ENCODE results near the gene GALNT10. TPM values are rescaled to one million over a fixed set of nuclear protein-coding genes. Genes with fewer than 3 reads are reported as not detected.

GALNT10 gene
- total RNA-seq, 1 experiment from 2014 or later, result 22.9 TPM

DNA sequence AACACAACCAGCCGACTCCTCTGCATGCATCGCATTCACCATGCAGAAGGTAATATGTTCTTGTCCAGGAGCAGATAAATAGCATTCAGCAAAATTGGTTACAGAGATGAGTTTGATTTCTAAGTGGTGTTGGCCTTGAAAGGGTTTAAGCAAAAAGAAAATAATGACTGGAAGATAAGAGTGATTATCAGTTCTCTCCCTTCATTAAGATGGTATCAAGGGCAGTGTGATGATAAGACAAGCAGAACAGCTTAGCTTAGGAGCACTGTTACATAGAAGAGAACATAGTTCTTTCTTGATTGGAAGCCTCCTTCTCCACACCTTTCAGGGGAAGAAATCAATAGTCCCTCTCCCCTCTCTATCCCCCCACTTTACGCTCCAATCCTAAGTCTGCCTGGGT is 121.5 kb downstream of the GALNT10 start:
- no peaks in the 10 kb centered on the region for H3K27me3 Mint-ChIP-seq (ENCODE audit: low read depth)
- TF ChIP-seq, protein P1, sequence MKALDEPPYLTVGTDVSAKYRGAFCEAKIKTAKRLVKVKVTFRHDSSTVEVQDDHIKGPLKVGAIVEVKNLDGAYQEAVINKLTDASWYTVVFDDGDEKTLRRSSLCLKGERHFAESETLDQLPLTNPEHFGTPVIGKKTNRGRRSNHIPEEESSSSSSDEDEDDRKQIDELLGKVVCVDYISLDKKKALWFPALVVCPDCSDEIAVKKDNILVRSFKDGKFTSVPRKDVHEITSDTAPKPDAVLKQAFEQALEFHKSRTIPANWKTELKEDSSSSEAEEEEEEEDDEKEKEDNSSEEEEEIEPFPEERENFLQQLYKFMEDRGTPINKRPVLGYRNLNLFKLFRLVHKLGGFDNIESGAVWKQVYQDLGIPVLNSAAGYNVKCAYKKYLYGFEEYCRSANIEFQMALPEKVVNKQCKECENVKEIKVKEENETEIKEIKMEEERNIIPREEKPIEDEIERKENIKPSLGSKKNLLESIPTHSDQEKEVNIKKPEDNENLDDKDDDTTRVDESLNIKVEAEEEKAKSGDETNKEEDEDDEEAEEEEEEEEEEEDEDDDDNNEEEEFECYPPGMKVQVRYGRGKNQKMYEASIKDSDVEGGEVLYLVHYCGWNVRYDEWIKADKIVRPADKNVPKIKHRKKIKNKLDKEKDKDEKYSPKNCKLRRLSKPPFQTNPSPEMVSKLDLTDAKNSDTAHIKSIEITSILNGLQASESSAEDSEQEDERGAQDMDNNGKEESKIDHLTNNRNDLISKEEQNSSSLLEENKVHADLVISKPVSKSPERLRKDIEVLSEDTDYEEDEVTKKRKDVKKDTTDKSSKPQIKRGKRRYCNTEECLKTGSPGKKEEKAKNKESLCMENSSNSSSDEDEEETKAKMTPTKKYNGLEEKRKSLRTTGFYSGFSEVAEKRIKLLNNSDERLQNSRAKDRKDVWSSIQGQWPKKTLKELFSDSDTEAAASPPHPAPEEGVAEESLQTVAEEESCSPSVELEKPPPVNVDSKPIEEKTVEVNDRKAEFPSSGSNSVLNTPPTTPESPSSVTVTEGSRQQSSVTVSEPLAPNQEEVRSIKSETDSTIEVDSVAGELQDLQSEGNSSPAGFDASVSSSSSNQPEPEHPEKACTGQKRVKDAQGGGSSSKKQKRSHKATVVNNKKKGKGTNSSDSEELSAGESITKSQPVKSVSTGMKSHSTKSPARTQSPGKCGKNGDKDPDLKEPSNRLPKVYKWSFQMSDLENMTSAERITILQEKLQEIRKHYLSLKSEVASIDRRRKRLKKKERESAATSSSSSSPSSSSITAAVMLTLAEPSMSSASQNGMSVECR (CRISPR knock-in tag; IDR thresholded peaks at IDR 0.05; ENCODE audit: borderline replicate concordance), result no peak
- TF ChIP-seq FOXK1 (CRISPR knock-in tag; IDR thresholded peaks at IDR 0.05), result no peak
- no peak for TF ChIP-seq KAT7 (CRISPR knock-in tag; IDR thresholded peaks at IDR 0.05; ENCODE audit: borderline replicate concordance)
- TF ChIP-seq ZNF317 (CRISPR knock-in tag; IDR thresholded peaks at IDR 0.05; ENCODE audit: borderline replicate concordance, low read depth), result no peak
- TF ChIP-seq, protein P2, sequence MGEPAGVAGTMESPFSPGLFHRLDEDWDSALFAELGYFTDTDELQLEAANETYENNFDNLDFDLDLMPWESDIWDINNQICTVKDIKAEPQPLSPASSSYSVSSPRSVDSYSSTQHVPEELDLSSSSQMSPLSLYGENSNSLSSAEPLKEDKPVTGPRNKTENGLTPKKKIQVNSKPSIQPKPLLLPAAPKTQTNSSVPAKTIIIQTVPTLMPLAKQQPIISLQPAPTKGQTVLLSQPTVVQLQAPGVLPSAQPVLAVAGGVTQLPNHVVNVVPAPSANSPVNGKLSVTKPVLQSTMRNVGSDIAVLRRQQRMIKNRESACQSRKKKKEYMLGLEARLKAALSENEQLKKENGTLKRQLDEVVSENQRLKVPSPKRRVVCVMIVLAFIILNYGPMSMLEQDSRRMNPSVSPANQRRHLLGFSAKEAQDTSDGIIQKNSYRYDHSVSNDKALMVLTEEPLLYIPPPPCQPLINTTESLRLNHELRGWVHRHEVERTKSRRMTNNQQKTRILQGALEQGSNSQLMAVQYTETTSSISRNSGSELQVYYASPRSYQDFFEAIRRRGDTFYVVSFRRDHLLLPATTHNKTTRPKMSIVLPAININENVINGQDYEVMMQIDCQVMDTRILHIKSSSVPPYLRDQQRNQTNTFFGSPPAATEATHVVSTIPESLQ (CRISPR knock-in tag; IDR thresholded peaks at IDR 0.05), result no peak
- H3K4me3 Mint-ChIP-seq, result no peak overlapping the region
- peaks cover 3% of the 10 kb centered on the region; the same call in 1 of the 2 replicates for H3K4me1 Mint-ChIP-seq
- ChIA-PET POLR2A (no interaction called here), CTCF (interaction anchor here (0.6 to 0.7 kb wide), 3 partner anchors 68 to 239 kb away, joined by 3 read pairs; no protein-coding TSS in a partner anchor)
- no peaks in the 10 kb centered on the region for H3K36me3 Mint-ChIP-seq
- no peak for ATAC-seq
- no peak for DNase-seq (ENCODE audit: low spot score)
- H3K27ac Mint-ChIP-seq, result no peak overlapping the region
- no peaks in the 10 kb centered on the region for H3K9me3 Mint-ChIP-seq

DNA sequence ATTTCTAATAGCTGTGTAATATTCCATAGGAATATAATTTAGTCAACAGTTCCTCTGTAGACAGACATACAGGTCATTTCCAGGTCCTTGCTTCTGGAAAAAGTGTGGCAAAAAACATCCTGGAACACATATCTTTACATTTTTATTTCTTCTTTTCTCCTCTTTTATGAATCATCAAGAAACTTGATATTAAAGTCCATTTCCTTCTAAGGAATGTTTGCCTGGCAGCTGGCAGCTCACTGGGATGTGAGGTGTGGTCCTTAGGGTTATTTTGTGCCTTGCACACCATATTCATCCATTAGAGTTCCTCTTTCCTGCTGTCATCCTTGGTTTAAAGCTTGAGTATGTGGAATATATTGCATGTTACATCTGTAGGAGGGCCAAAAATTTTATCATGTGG is 122.0 kb downstream of the GALNT10 start:
- no peak for ATAC-seq
- Mint-ChIP-seq H3K4me3 (no peak overlapping the region), H3K4me1 (peaks cover 3% of the 10 kb centered on the region; the same call in 1 of the 2 replicates), H3K9me3 (no peaks in the 10 kb centered on the region), H3K27me3 (ENCODE audit: low read depth) (no peaks in the 10 kb centered on the region), H3K36me3 (no peaks in the 10 kb centered on the region), H3K27ac (no peak overlapping the region)
- ChIA-PET CTCF (no interaction called here), POLR2A (no interaction called here)
- no peak for DNase-seq (ENCODE audit: low spot score)
- no peak for TF ChIP-seq TCF7 (CRISPR knock-in tag; IDR thresholded peaks at IDR 0.05; ENCODE audit: low read depth)
- no peak for TF ChIP-seq TP53 (CRISPR knock-in tag; IDR thresholded peaks at IDR 0.05)
- TF ChIP-seq FOXJ3 (CRISPR knock-in tag; IDR thresholded peaks at IDR 0.05; ENCODE audit: borderline replicate concordance), result no peak
- no peak for TF ChIP-seq ZNF232 (CRISPR knock-in tag; IDR thresholded peaks at IDR 0.05)
- no peak for TF ChIP-seq ZNF416 (CRISPR knock-in tag; IDR thresholded peaks at IDR 0.05)
- TF ChIP-seq ZNF263 (CRISPR knock-in tag; IDR thresholded peaks at IDR 0.05; ENCODE audit: low read depth), result no peak
- no peak for TF ChIP-seq NFE2L1 (CRISPR knock-in tag; IDR thresholded peaks at IDR 0.05)
- no peak for TF ChIP-seq ATF1 (CRISPR knock-in tag; IDR thresholded peaks at IDR 0.05)
- TF ChIP-seq, protein P3, sequence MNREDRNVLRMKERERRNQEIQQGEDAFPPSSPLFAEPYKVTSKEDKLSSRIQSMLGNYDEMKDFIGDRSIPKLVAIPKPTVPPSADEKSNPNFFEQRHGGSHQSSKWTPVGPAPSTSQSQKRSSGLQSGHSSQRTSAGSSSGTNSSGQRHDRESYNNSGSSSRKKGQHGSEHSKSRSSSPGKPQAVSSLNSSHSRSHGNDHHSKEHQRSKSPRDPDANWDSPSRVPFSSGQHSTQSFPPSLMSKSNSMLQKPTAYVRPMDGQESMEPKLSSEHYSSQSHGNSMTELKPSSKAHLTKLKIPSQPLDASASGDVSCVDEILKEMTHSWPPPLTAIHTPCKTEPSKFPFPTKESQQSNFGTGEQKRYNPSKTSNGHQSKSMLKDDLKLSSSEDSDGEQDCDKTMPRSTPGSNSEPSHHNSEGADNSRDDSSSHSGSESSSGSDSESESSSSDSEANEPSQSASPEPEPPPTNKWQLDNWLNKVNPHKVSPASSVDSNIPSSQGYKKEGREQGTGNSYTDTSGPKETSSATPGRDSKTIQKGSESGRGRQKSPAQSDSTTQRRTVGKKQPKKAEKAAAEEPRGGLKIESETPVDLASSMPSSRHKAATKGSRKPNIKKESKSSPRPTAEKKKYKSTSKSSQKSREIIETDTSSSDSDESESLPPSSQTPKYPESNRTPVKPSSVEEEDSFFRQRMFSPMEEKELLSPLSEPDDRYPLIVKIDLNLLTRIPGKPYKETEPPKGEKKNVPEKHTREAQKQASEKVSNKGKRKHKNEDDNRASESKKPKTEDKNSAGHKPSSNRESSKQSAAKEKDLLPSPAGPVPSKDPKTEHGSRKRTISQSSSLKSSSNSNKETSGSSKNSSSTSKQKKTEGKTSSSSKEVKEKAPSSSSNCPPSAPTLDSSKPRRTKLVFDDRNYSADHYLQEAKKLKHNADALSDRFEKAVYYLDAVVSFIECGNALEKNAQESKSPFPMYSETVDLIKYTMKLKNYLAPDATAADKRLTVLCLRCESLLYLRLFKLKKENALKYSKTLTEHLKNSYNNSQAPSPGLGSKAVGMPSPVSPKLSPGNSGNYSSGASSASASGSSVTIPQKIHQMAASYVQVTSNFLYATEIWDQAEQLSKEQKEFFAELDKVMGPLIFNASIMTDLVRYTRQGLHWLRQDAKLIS (CRISPR knock-in tag; IDR thresholded peaks at IDR 0.05; ENCODE audit: borderline replicate concordance), result no peak
- TF ChIP-seq, protein P4, sequence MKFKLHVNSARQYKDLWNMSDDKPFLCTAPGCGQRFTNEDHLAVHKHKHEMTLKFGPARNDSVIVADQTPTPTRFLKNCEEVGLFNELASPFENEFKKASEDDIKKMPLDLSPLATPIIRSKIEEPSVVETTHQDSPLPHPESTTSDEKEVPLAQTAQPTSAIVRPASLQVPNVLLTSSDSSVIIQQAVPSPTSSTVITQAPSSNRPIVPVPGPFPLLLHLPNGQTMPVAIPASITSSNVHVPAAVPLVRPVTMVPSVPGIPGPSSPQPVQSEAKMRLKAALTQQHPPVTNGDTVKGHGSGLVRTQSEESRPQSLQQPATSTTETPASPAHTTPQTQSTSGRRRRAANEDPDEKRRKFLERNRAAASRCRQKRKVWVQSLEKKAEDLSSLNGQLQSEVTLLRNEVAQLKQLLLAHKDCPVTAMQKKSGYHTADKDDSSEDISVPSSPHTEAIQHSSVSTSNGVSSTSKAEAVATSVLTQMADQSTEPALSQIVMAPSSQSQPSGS (CRISPR knock-in tag; IDR thresholded peaks at IDR 0.05; ENCODE audit: borderline replicate concordance, low read depth), result no peak
- TF ChIP-seq, protein P5, sequence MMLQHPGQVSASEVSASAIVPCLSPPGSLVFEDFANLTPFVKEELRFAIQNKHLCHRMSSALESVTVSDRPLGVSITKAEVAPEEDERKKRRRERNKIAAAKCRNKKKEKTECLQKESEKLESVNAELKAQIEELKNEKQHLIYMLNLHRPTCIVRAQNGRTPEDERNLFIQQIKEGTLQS (CRISPR knock-in tag; conservative IDR thresholded peaks at IDR 0.05), result no peak
- TF ChIP-seq, protein P6, sequence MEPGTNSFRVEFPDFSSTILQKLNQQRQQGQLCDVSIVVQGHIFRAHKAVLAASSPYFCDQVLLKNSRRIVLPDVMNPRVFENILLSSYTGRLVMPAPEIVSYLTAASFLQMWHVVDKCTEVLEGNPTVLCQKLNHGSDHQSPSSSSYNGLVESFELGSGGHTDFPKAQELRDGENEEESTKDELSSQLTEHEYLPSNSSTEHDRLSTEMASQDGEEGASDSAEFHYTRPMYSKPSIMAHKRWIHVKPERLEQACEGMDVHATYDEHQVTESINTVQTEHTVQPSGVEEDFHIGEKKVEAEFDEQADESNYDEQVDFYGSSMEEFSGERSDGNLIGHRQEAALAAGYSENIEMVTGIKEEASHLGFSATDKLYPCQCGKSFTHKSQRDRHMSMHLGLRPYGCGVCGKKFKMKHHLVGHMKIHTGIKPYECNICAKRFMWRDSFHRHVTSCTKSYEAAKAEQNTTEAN (CRISPR knock-in tag; IDR thresholded peaks at IDR 0.05), result no peak
- TF ChIP-seq OVOL2 (CRISPR knock-in tag; IDR thresholded peaks at IDR 0.05; ENCODE audit: borderline replicate concordance), result no peak
- TF ChIP-seq, protein P7, sequence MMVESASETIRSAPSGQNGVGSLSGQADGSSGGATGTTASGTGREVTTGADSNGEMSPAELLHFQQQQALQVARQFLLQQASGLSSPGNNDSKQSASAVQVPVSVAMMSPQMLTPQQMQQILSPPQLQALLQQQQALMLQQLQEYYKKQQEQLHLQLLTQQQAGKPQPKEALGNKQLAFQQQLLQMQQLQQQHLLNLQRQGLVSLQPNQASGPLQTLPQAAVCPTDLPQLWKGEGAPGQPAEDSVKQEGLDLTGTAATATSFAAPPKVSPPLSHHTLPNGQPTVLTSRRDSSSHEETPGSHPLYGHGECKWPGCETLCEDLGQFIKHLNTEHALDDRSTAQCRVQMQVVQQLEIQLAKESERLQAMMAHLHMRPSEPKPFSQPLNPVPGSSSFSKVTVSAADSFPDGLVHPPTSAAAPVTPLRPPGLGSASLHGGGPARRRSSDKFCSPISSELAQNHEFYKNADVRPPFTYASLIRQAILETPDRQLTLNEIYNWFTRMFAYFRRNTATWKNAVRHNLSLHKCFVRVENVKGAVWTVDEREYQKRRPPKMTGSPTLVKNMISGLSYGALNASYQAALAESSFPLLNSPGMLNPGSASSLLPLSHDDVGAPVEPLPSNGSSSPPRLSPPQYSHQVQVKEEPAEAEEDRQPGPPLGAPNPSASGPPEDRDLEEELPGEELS (CRISPR knock-in tag; IDR thresholded peaks at IDR 0.05), result no peak
- no peak for TF ChIP-seq NFATC4 (CRISPR knock-in tag; IDR thresholded peaks at IDR 0.05)

All from WTC11 (cell line).